ENCODE measurements around the gene RHO. TPM values are rescaled to one million over a fixed set of nuclear protein-coding genes. Genes with fewer than 3 reads are reported as not detected.
"Not testable (repeated sequence)": the region's sequence is repeated elsewhere in the genome, so short reads cannot be mapped to it uniquely, and the experiment has no call there.

The RHO gene
- total RNA-seq (2014; rRNA removed) = not detected in 2 replicates
- not detected for Bru-seq, nascent RNA
- percentile 22 among the genes with signal in this experiment for BruChase-seq, experiment 1, labeled RNA remaining after a 6-hour chase
- BruChase-seq, experiment 2, labeled RNA remaining after a 2-hour chase = percentile 15 among the genes with signal in this experiment
- long read RNA-seq = 0 reads

DNA sequence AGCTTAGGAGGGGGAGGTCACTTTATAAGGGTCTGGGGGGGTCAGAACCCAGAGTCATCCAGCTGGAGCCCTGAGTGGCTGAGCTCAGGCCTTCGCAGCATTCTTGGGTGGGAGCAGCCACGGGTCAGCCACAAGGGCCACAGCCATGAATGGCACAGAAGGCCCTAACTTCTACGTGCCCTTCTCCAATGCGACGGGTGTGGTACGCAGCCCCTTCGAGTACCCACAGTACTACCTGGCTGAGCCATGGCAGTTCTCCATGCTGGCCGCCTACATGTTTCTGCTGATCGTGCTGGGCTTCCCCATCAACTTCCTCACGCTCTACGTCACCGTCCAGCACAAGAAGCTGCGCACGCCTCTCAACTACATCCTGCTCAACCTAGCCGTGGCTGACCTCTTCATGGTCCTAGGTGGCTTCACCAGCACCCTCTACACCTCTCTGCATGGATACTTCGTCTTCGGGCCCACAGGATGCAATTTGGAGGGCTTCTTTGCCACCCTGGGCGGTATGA lies at the start of gene RHO:
TSS of gene RHO (plus strand) at position 51 of the 512 bp plus-strand sequence. CDS start at position 146, 95 bp downstream.
- no peak within 1 kb of the TSS for H3K4me2 ChIP-seq (ENCODE audit: low read length)
- intact Hi-C loops (cut with micrococcal nuclease) = no loop called here
- ChIA-PET CTCF (no interaction called here), POLR2A (ENCODE audit: unreplicated experiment) (no interaction called here)
- no peaks in the 10 kb centered on the region for H3K9me2 ChIP-seq (replicated peaks; ENCODE audit: low read length)
- H3K27ac ChIP-seq (ENCODE audit: low read length) = no peak within 1 kb of the TSS
- no peak within 1 kb of the TSS for H2AFZ ChIP-seq (ENCODE audit: low read length)
- no peaks in the 10 kb centered on the region for H3K9me3 ChIP-seq (ENCODE audit: low read length)
- BruUV-seq (replicated peaks) = no TSS peak
- no peaks in the 10 kb centered on the region for H3K36me3 ChIP-seq (ENCODE audit: low read depth, low read length)
- H3F3A ChIP-seq (ENCODE audit: low read length, unreplicated experiment) = no peaks in the 10 kb centered on the region
- no peaks in the 10 kb centered on the region for H3K79me2 ChIP-seq (ENCODE audit: low read length)
- no peak within 1 kb of the TSS for H3K4me3 ChIP-seq (ENCODE audit: low read length)
- TF ChIP-seq EZH2 (IDR thresholded peaks at IDR 0.05; ENCODE audit: low read length, unreplicated experiment) (no peak), EZH2phosphoT487 (IDR thresholded peaks at IDR 0.05; ENCODE audit: borderline replicate concordance, low read length) (no peak)
- TF ChIP-seq, protein P1, sequence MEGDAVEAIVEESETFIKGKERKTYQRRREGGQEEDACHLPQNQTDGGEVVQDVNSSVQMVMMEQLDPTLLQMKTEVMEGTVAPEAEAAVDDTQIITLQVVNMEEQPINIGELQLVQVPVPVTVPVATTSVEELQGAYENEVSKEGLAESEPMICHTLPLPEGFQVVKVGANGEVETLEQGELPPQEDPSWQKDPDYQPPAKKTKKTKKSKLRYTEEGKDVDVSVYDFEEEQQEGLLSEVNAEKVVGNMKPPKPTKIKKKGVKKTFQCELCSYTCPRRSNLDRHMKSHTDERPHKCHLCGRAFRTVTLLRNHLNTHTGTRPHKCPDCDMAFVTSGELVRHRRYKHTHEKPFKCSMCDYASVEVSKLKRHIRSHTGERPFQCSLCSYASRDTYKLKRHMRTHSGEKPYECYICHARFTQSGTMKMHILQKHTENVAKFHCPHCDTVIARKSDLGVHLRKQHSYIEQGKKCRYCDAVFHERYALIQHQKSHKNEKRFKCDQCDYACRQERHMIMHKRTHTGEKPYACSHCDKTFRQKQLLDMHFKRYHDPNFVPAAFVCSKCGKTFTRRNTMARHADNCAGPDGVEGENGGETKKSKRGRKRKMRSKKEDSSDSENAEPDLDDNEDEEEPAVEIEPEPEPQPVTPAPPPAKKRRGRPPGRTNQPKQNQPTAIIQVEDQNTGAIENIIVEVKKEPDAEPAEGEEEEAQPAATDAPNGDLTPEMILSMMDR (conservative IDR thresholded peaks at IDR 0.05; ENCODE audit: low read depth, low read length) = no peak
- H3K4me1 ChIP-seq (ENCODE audit: insufficient read depth, low read length) = no peaks in the 10 kb centered on the region
- no peak within 1 kb of the TSS for H3K9ac ChIP-seq (ENCODE audit: low read length)
- ATAC-seq = no peak
- DNase-seq = no peak
- H4K20me1 ChIP-seq (ENCODE audit: low read length) = no peaks in the 10 kb centered on the region
- no peaks in the 10 kb centered on the region for H3K27me3 ChIP-seq (ENCODE audit: low read length)

DNA sequence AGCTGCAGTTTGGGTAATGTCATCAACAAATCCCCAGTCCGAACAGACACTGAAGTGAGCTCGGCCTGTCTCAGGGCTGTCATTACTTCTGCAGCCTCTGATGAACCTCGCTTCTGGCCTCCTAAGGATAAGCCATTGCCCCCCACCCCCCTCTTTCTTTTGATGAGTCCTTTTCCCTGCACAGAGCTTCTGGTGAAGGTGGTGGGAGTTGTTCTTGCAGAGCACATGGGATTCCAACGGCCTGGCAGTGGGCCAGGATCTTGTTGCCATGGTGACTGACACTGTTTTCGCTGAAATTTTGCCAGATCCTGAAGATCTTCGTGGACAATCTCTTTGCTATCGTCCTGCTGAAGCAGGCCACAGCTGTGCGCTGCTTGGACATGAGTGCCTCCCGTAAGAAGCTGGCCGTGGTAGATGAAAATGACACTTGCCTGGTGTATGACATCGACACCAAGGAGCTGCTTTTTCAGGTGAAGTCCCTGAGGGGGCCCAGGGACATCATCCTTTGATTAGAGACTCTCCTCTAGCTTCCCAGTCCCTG lies 47.1 kb upstream of the RHO start:
- H3K27ac ChIP-seq (ENCODE audit: low read length); H4K20me1 ChIP-seq (ENCODE audit: low read length); H3F3A ChIP-seq (ENCODE audit: low read length, unreplicated experiment); H3K36me3 ChIP-seq (ENCODE audit: low read depth, low read length); DNase-seq; H3K27me3 ChIP-seq (ENCODE audit: low read length); H3K9me2 ChIP-seq (replicated peaks; ENCODE audit: low read length); BruUV-seq (replicated peaks); H3K79me2 ChIP-seq (ENCODE audit: low read length); H3K9ac ChIP-seq (ENCODE audit: low read length); H2AFZ ChIP-seq (ENCODE audit: low read length); CTCF ChIA-PET; intact Hi-C loops (cut with micrococcal nuclease); H3K9me3 ChIP-seq (ENCODE audit: low read length); H3K4me3 ChIP-seq (ENCODE audit: low read length); H3K4me2 ChIP-seq (ENCODE audit: low read length); ATAC-seq: not testable (repeated sequence)
- POLR2A ChIA-PET (ENCODE audit: unreplicated experiment) = interaction anchor here (0.6 kb wide), 1 partner anchor 331 kb away, joined by 4 read pairs; no protein-coding TSS in a partner anchor
- H3K4me1 ChIP-seq (ENCODE audit: insufficient read depth, low read length) = peaks cover 16% of the 10 kb centered on the region

DNA sequence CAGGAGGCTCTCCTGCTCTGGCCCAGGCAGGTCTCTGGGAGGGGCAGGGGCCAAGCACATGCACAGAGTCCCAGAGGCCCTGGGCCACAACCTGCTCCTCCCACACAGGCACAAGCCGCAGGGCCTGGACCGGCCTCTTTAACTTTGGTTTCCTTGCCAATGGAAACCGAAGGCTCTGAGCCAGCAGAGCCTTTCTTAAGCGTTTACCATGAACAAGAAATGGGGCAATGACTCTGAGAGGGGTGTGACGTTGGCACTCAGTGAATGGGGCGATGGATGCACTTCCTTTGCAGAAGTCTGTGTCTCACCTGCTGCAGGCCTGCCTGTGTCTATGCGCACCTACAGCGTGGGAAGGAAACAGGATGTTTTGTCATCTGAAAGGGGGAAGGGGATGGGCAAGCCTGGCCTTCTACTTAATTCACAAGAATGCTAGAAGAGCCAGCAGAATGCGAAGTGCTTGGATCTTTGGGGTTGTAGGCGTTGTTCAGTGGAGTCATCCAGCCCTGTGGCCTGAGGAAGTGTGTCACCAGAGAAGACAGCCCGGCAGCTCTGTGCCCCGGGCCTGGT lies 46.6 kb upstream of the RHO start:
- CTCF ChIA-PET = no interaction called here
- no peaks in the 10 kb centered on the region for H3F3A ChIP-seq (ENCODE audit: low read length, unreplicated experiment)
- H3K4me3 ChIP-seq (ENCODE audit: low read length) = no peak overlapping the region
- no peak overlapping the region for H3K9ac ChIP-seq (ENCODE audit: low read length)
- ATAC-seq (no peak), DNase-seq (no peak)
- no peaks in the 10 kb centered on the region for H3K79me2 ChIP-seq (ENCODE audit: low read length)
- no peaks in the 10 kb centered on the region for H4K20me1 ChIP-seq (ENCODE audit: low read length)
- no peak overlapping the region for H2AFZ ChIP-seq (ENCODE audit: low read length)
- no peaks in the 10 kb centered on the region for H3K27me3 ChIP-seq (ENCODE audit: low read length)
- no peak overlapping the region for H3K27ac ChIP-seq (ENCODE audit: low read length)
- H3K4me1 ChIP-seq (ENCODE audit: insufficient read depth, low read length) = peaks cover 22% of the 10 kb centered on the region
- no peak overlapping the region for H3K4me2 ChIP-seq (ENCODE audit: low read length)
- H3K9me2 ChIP-seq (replicated peaks; ENCODE audit: low read length) = no peaks in the 10 kb centered on the region
- no peaks in the 10 kb centered on the region for H3K9me3 ChIP-seq (ENCODE audit: low read length)
- H3K36me3 ChIP-seq (ENCODE audit: low read depth, low read length) = no peaks in the 10 kb centered on the region
- POLR2A ChIA-PET (ENCODE audit: unreplicated experiment) = no interaction called here
- intact Hi-C loops (cut with micrococcal nuclease) = no loop called here
- TF ChIP-seq EZH2 (IDR thresholded peaks at IDR 0.05; ENCODE audit: low read length, unreplicated experiment) (no peak), EZH2phosphoT487 (IDR thresholded peaks at IDR 0.05; ENCODE audit: borderline replicate concordance, low read length) (no peak)
- TF ChIP-seq, protein P1 (conservative IDR thresholded peaks at IDR 0.05; ENCODE audit: low read depth, low read length) = no peak
- BruUV-seq (replicated peaks) = no TSS peak

All from PC-3 (cell line).